ENCODE results near the gene ENPP4. TPM values are rescaled to one million over a fixed set of nuclear protein-coding genes. Genes with fewer than 3 reads are reported as not detected.
"Not testable (repeated sequence)": the region's sequence is repeated elsewhere in the genome, so short reads cannot be mapped to it uniquely, and the experiment has no call there.

The ENPP4 gene
- total RNA-seq = 27.8 TPM
- long read RNA-seq, full-length matches to known transcripts = 58 of 70 reads
- long read RNA-seq, partial matches to known transcripts = 9 of 70 reads
- long read RNA-seq, other reads (novel, unspliced or antisense) = 3 of 70 reads

GRCh38 chr6:46129629-46130511 lies at the start of gene ENPP4:
Gene ENPP4, plus strand, starts transcription at chr6:46129989. Its CDS starts 9,595 bp downstream, at chr6:46139584.
- TF ChIP-seq CTCF (IDR thresholded peaks at IDR 0.05) = peak; percentile 18
- ATAC-seq (peak; percentile 100), DNase-seq (peak; percentile 95)
- peak within 1 kb of the TSS; percentile 89 for H3K27ac ChIP-seq
- H3K9me3 ChIP-seq = no peaks in the 10 kb centered on the region
- H3K27me3 ChIP-seq = no peaks in the 10 kb centered on the region
- intact Hi-C loops (cut with DNase I) = no loop called here
- peaks cover 9% of the 10 kb centered on the region for H3K4me1 ChIP-seq
- peak within 1 kb of the TSS; percentile 82 for H3K4me3 ChIP-seq
- no peaks in the 10 kb centered on the region for H3K36me3 ChIP-seq

- intact Hi-C loops (cut with DNase I) = no loop called here
- no peak for ATAC-seq
- no peaks in the 10 kb centered on the region for H3K36me3 ChIP-seq
- no peak overlapping the region for H3K4me3 ChIP-seq
- H3K4me1 ChIP-seq = no peaks in the 10 kb centered on the region
- DNase-seq = no peak
- no peak for TF ChIP-seq CTCF (IDR thresholded peaks at IDR 0.05)
- no peak overlapping the region for H3K27ac ChIP-seq
- no peaks in the 10 kb centered on the region for H3K9me3 ChIP-seq
- H3K27me3 ChIP-seq = no peaks in the 10 kb centered on the region
Observed at GRCh38 chr6:46080111-46080510, 49.7 kb upstream of the ENPP4 start.

- H3K27ac ChIP-seq; ATAC-seq; DNase-seq; H3K9me3 ChIP-seq; intact Hi-C loops (cut with DNase I); H3K4me1 ChIP-seq; H3K27me3 ChIP-seq; H3K36me3 ChIP-seq; H3K4me3 ChIP-seq: not testable (repeated sequence)
Observed at GRCh38 chr6:46085688-46086087, 44.1 kb upstream of the ENPP4 start.

- no peaks in the 10 kb centered on the region for H3K36me3 ChIP-seq
- no peaks in the 10 kb centered on the region for H3K9me3 ChIP-seq
- ATAC-seq (peak; percentile 94), DNase-seq (peak; percentile 70)
- intact Hi-C loops (cut with DNase I) = no loop called here
- no peak overlapping the region for H3K4me3 ChIP-seq
- no peaks in the 10 kb centered on the region for H3K27me3 ChIP-seq
- no peaks in the 10 kb centered on the region for H3K4me1 ChIP-seq
- no peak overlapping the region for H3K27ac ChIP-seq
- peak; percentile 82 for TF ChIP-seq CTCF (IDR thresholded peaks at IDR 0.05)
Observed at GRCh38 chr6:46090115-46091079, 39.4 kb upstream of the ENPP4 start.

GRCh38 chr6:46091080-46091478 lies 38.7 kb upstream of the ENPP4 start:
- Histone ChIP-seq H3K4me1 (no peaks in the 10 kb centered on the region), H3K27me3 (no peaks in the 10 kb centered on the region), H3K4me3 (no peak overlapping the region), H3K9me3 (no peaks in the 10 kb centered on the region), H3K27ac (no peak overlapping the region), H3K36me3 (no peaks in the 10 kb centered on the region)
- no peak for TF ChIP-seq CTCF (IDR thresholded peaks at IDR 0.05)
- DNase-seq (no peak), ATAC-seq (no peak)
- intact Hi-C loops (cut with DNase I) = no loop called here

Measured in upper lobe of right lung (tissue), 1 donor.